ENCODE results near the gene ADAMTS14.

The ADAMTS14 gene

GRCh38 chr10:70773965-70774809 lies 101.9 kb downstream of the ADAMTS14 start:
- H3K4me3 ChIP-seq (ENCODE audit: low read length): no peak overlapping the region
- no peak for TF ChIP-seq ZNF274 (IDR thresholded peaks at IDR 0.05; ENCODE audit: low read depth, low read length)

- no peak for TF ChIP-seq ZNF274 (IDR thresholded peaks at IDR 0.05; ENCODE audit: low read depth, low read length)
- H3K4me3 ChIP-seq (ENCODE audit: low read length): no peak overlapping the region
Observed at GRCh38 chr10:70774810-70775678, 102.7 kb downstream of the ADAMTS14 start.

- no peak for TF ChIP-seq ZNF274 (IDR thresholded peaks at IDR 0.05; ENCODE audit: low read depth, low read length)
Observed at GRCh38 chr10:70775679-70776454, 103.6 kb downstream of the ADAMTS14 start.

GRCh38 chr10:70776455-70777005 lies 104.2 kb downstream of the ADAMTS14 start:
- no peak for TF ChIP-seq ZNF274 (IDR thresholded peaks at IDR 0.05; ENCODE audit: low read depth, low read length)
- no peak overlapping the region for H3K4me3 ChIP-seq (ENCODE audit: low read length)

More at GRCh38 chr10:70775679-70776454, 103.6 kb downstream of the ADAMTS14 start:
- H3K4me3 ChIP-seq (ENCODE audit: low read length): no peak overlapping the region

- H3K4me3 ChIP-seq (ENCODE audit: low read length): no peak overlapping the region
Observed at GRCh38 chr10:70777063-70777875, 105.0 kb downstream of the ADAMTS14 start.

GRCh38 chr10:70778267-70778924 lies 106.1 kb downstream of the ADAMTS14 start:
- H3K4me3 ChIP-seq (ENCODE audit: low read length): no peak overlapping the region
- no peak for TF ChIP-seq ZNF274 (IDR thresholded peaks at IDR 0.05; ENCODE audit: low read depth, low read length)

More at GRCh38 chr10:70777063-70777875, 105.0 kb downstream of the ADAMTS14 start:
- TF ChIP-seq ZNF274 (IDR thresholded peaks at IDR 0.05; ENCODE audit: low read depth, low read length): no peak

- no peak overlapping the region for H3K4me3 ChIP-seq (ENCODE audit: low read length)
- no peak for TF ChIP-seq ZNF274 (IDR thresholded peaks at IDR 0.05; ENCODE audit: low read depth, low read length)
Observed at GRCh38 chr10:70779088-70779487, 106.8 kb downstream of the ADAMTS14 start.

GRCh38 chr10:70779511-70780369 lies 107.4 kb downstream of the ADAMTS14 start:
- no peak overlapping the region for H3K4me3 ChIP-seq (ENCODE audit: low read length)
- TF ChIP-seq ZNF274 (IDR thresholded peaks at IDR 0.05; ENCODE audit: low read depth, low read length): no peak

- no peak overlapping the region for H3K4me3 ChIP-seq (ENCODE audit: low read length)
- no peak for TF ChIP-seq ZNF274 (IDR thresholded peaks at IDR 0.05; ENCODE audit: low read depth, low read length)
Observed at GRCh38 chr10:70780370-70780760, 108.1 kb downstream of the ADAMTS14 start.

GRCh38 chr10:70780772-70781171 lies 108.5 kb downstream of the ADAMTS14 start:
- TF ChIP-seq ZNF274 (IDR thresholded peaks at IDR 0.05; ENCODE audit: low read depth, low read length): no peak
- H3K4me3 ChIP-seq (ENCODE audit: low read length): no peak overlapping the region

GRCh38 chr10:70781461-70782051 lies 109.2 kb downstream of the ADAMTS14 start:
- no peak for TF ChIP-seq ZNF274 (IDR thresholded peaks at IDR 0.05; ENCODE audit: low read depth, low read length)
- H3K4me3 ChIP-seq (ENCODE audit: low read length): no peak overlapping the region
